ENCODE measurements around the gene ST8SIA1. TPM values are rescaled to one million over a fixed set of nuclear protein-coding genes. Genes with fewer than 3 reads are reported as not detected.

The ST8SIA1 gene
- total and polyA plus RNA-seq, 10 donors: 1.7 to 12.2 (median 5.0) TPM

- no peak overlapping the region for H3K4me3 ChIP-seq
These were observed 68.4 kb downstream of the ST8SIA1 start for GRCh38 chr12:22266101-22266500.

DNA sequence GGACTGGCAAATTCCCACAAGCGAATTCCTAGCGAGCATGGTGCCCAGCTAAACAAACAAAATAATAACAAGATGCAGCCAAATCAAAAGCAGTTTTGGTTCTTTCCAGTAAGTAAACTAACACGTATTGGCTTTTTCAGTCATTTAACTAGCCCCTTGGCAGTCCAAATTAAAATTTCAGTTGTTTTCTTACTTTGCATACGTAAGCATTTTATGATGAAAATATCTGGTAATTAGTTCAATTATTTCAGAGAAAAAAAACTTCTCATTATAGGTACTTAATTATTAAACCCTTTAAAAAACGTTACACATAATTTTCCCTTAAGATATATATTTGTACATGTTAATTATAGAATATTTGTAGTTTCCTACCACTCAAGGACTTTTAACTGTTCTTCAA, 70.1 kb downstream of the ST8SIA1 start:
- Histone ChIP-seq H3K27ac (no peak overlapping the region), H3K27me3 (replicated peaks in 1 of 7) (no peaks in the 10 kb centered on the region), H3K4me3 (no peak overlapping the region), H3K4me1 (no peaks in the 10 kb centered on the region), H3K36me3 (no peaks in the 10 kb centered on the region), H3K9me3 (no peaks in the 10 kb centered on the region)
- TF ChIP-seq POLR2A (IDR thresholded peaks at IDR 0.05) (no peak), POLR2AphosphoS5 (IDR thresholded peaks at IDR 0.05) (no peak)
- TF ChIP-seq, protein P1, sequence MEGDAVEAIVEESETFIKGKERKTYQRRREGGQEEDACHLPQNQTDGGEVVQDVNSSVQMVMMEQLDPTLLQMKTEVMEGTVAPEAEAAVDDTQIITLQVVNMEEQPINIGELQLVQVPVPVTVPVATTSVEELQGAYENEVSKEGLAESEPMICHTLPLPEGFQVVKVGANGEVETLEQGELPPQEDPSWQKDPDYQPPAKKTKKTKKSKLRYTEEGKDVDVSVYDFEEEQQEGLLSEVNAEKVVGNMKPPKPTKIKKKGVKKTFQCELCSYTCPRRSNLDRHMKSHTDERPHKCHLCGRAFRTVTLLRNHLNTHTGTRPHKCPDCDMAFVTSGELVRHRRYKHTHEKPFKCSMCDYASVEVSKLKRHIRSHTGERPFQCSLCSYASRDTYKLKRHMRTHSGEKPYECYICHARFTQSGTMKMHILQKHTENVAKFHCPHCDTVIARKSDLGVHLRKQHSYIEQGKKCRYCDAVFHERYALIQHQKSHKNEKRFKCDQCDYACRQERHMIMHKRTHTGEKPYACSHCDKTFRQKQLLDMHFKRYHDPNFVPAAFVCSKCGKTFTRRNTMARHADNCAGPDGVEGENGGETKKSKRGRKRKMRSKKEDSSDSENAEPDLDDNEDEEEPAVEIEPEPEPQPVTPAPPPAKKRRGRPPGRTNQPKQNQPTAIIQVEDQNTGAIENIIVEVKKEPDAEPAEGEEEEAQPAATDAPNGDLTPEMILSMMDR (IDR thresholded peaks at IDR 0.05 in 8 of 11, conservative IDR thresholded peaks at IDR 0.05 in 3 of 11): no peak
- intact Hi-C loops (cut with DNase I; ENCODE audit: low total_unique reads): no loop called here
- DNase-seq: no peak
- 84 to 90% (median 85%) methylated on average over 5 of the region's 5 CpGs for WGBS, 5 donors

More at GRCh38 chr12:22266101-22266500, 68.4 kb downstream of the ST8SIA1 start:
- Histone ChIP-seq H3K36me3 (no peaks in the 10 kb centered on the region), H3K4me1 (no peaks in the 10 kb centered on the region), H3K27ac (no peak overlapping the region), H3K9me3 (no peaks in the 10 kb centered on the region), H3K27me3 (replicated peaks in 1 of 7) (no peaks in the 10 kb centered on the region)
- no peak for DNase-seq
- no peak for TF ChIP-seq POLR2A (IDR thresholded peaks at IDR 0.05)
- TF ChIP-seq, protein P1 (IDR thresholded peaks at IDR 0.05 in 8 of 11, conservative IDR thresholded peaks at IDR 0.05 in 3 of 11): no peak
- TF ChIP-seq POLR2AphosphoS5 (IDR thresholded peaks at IDR 0.05): no peak
- 86 to 92% (median 90%) methylated on average over 5 of the region's 5 CpGs for WGBS, 5 donors
- intact Hi-C loops (cut with DNase I; ENCODE audit: low total_unique reads): no loop called here

- no peak overlapping the region for H3K27ac ChIP-seq
- H3K36me3 ChIP-seq: no peaks in the 10 kb centered on the region
- TF ChIP-seq, protein P1 (IDR thresholded peaks at IDR 0.05 in 8 of 11, conservative IDR thresholded peaks at IDR 0.05 in 3 of 11): no peak
- TF ChIP-seq POLR2AphosphoS5 (IDR thresholded peaks at IDR 0.05) (no peak), POLR2A (IDR thresholded peaks at IDR 0.05) (no peak)
- WGBS, 5 donors: 42 to 53% (median 43%) methylated on average over 2 of the region's 2 CpGs
- no peak for DNase-seq
- H3K4me1 ChIP-seq: no peaks in the 10 kb centered on the region
- no peaks in the 10 kb centered on the region for H3K27me3 ChIP-seq (replicated peaks in 1 of 7)
- intact Hi-C loops (cut with DNase I; ENCODE audit: low total_unique reads): no loop called here
- H3K9me3 ChIP-seq: no peaks in the 10 kb centered on the region
- no peak overlapping the region for H3K4me3 ChIP-seq
These were observed 72.2 kb downstream of the ST8SIA1 start for GRCh38 chr12:22262309-22262708.

DNA sequence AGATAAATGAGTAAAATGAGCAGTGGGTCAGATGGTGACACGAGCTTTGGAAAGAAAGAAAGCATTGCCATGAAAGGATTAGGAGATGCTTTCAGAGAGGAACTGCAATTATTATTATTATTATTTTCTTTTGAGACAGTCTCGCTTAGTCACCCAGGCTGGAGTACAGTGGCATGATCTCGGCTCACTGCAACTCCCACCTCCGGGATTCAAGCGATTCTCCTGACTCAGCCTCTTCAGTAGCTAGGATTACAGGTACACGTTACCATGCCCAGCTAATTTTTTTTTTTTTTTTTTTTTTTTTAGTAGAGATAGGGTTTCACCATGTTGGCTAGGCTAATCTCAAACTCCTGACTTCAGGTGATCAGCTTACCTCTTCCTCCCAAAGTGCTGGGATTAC, 77.4 kb downstream of the ST8SIA1 start:
- Histone ChIP-seq H3K9me3 (no peaks in the 10 kb centered on the region), H3K27ac (no peak overlapping the region), H3K36me3 (no peaks in the 10 kb centered on the region), H3K4me3 (no peak overlapping the region), H3K27me3 (replicated peaks in 1 of 7) (no peaks in the 10 kb centered on the region), H3K4me1 (no peaks in the 10 kb centered on the region)
- no peak for TF ChIP-seq POLR2A (IDR thresholded peaks at IDR 0.05)
- no peak for TF ChIP-seq POLR2AphosphoS5 (IDR thresholded peaks at IDR 0.05)
- TF ChIP-seq, protein P1 (IDR thresholded peaks at IDR 0.05 in 8 of 11, conservative IDR thresholded peaks at IDR 0.05 in 3 of 11): no peak
- intact Hi-C loops (cut with DNase I; ENCODE audit: low total_unique reads): no loop called here
- WGBS, 5 donors: 80 to 89% (median 85%) methylated on average over 6 of the region's 6 CpGs
- no peak for DNase-seq
